Endothelial cell (in vitro differentiated cells): ENCODE data around the gene EFCAB11. TPM values are rescaled to one million over a fixed set of nuclear protein-coding genes. Genes with fewer than 3 reads are reported as not detected.
A peak's percentile ranks its signal among the peaks of the same experiment; 100 is the strongest.

Source experiments
- DNase-seq: peaks from one replicate; pipeline ENCODE4 v3.0.0; 2021; ENCODE audit warnings: low spot score
- H3K27ac Mint-ChIP-seq: one replicate; pipeline ENCODE4 v1.8.0; 2021; ENCODE audit warnings: mixed read lengths, inconsistent platforms; ENCODE audit not compliant: unreplicated experiment
- H3K27me3 Mint-ChIP-seq: one replicate; pipeline ENCODE4 v1.8.0; 2021; ENCODE audit warnings: mild to moderate bottlenecking, moderate library complexity, mixed read lengths, inconsistent platforms; ENCODE audit not compliant: unreplicated experiment
- H3K36me3 Mint-ChIP-seq: one replicate; pipeline ENCODE4 v1.8.0; 2021; ENCODE audit warnings: mild to moderate bottlenecking, low read depth, mixed read lengths, inconsistent platforms; ENCODE audit not compliant: unreplicated experiment
- H3K4me1 Mint-ChIP-seq: one replicate; pipeline ENCODE4 v1.8.0; 2021; ENCODE audit warnings: mild to moderate bottlenecking, mixed read lengths, inconsistent platforms; ENCODE audit not compliant: unreplicated experiment
- H3K4me3 Mint-ChIP-seq: one replicate; pipeline ENCODE4 v1.8.0; 2021; ENCODE audit warnings: mild to moderate bottlenecking, mixed read lengths, inconsistent platforms; ENCODE audit not compliant: unreplicated experiment
- H3K9me3 Mint-ChIP-seq: one replicate; pipeline ENCODE4 v1.8.0; 2021; ENCODE audit warnings: mixed read lengths, inconsistent platforms; ENCODE audit not compliant: unreplicated experiment
- long read RNA-seq: library from polyadenylated mRNA; unstranded; transcript quantifications from one replicate; pipeline ENCODE4 v2.0.0, GENCODE V29; 2020; ENCODE audit not compliant: unreplicated experiment
- total RNA-seq: library from RNA; stranded (reverse); fragmentation: NEBNext Ultra II Directional; extraction: Animal tissue kit (Norgen Biotek cat#: 25700); gene quantifications from one replicate; pipeline ENCODE4 v1.2.1, GENCODE V29; 2021; ENCODE audit not compliant: unreplicated experiment
- TF ChIP-seq, protein P1 (sequence below): fragments of 200-600 bp; sonication (generic); IDR thresholded peaks from one replicate; pipeline ENCODE4 v1.5.0; 2021; ENCODE audit warnings: antibody characterized with exemption; ENCODE audit not compliant: unreplicated experiment

The EFCAB11 gene
- total RNA-seq: 15.2 TPM
- long read RNA-seq, partial matches to known transcripts: 0 of 5 reads
- long read RNA-seq, other reads (novel, unspliced or antisense): 0 of 5 reads

GRCh38 chr14:89954070-89955021, at the start of gene EFCAB11:
TSS of gene EFCAB11 (minus strand) at chr14:89954730. CDS start at chr14:89954660, 70 bp downstream.
- H3K4me1 Mint-ChIP-seq: peaks cover 44% of the 10 kb centered on the region
- H3K36me3 Mint-ChIP-seq: peaks cover 32% of the 10 kb centered on the region
- H3K9me3 Mint-ChIP-seq: no peaks in the 10 kb centered on the region
- peak; percentile 92 for DNase-seq
- peaks cover 11% of the 10 kb centered on the region for H3K27me3 Mint-ChIP-seq
- peak within 1 kb of the TSS; percentile 99 for H3K27ac Mint-ChIP-seq
- TF ChIP-seq, protein P1, sequence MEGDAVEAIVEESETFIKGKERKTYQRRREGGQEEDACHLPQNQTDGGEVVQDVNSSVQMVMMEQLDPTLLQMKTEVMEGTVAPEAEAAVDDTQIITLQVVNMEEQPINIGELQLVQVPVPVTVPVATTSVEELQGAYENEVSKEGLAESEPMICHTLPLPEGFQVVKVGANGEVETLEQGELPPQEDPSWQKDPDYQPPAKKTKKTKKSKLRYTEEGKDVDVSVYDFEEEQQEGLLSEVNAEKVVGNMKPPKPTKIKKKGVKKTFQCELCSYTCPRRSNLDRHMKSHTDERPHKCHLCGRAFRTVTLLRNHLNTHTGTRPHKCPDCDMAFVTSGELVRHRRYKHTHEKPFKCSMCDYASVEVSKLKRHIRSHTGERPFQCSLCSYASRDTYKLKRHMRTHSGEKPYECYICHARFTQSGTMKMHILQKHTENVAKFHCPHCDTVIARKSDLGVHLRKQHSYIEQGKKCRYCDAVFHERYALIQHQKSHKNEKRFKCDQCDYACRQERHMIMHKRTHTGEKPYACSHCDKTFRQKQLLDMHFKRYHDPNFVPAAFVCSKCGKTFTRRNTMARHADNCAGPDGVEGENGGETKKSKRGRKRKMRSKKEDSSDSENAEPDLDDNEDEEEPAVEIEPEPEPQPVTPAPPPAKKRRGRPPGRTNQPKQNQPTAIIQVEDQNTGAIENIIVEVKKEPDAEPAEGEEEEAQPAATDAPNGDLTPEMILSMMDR: peak; percentile 38
- peak within 1 kb of the TSS; percentile 97 for H3K4me3 Mint-ChIP-seq

- H3K9me3 Mint-ChIP-seq: no peaks in the 10 kb centered on the region
- H3K36me3 Mint-ChIP-seq: no peaks in the 10 kb centered on the region
- H3K4me3 Mint-ChIP-seq: no peak overlapping the region
- DNase-seq: no peak
- no peak overlapping the region for H3K27ac Mint-ChIP-seq
- H3K27me3 Mint-ChIP-seq: no peaks in the 10 kb centered on the region
- TF ChIP-seq, protein P1: no peak
- no peaks in the 10 kb centered on the region for H3K4me1 Mint-ChIP-seq
These were observed 49.2 kb upstream of the EFCAB11 start for GRCh38 chr14:90003526-90004307.

GRCh38 chr14:90000935-90001334, 46.4 kb upstream of the EFCAB11 start:
- H3K27me3 Mint-ChIP-seq: no peaks in the 10 kb centered on the region
- no peak for DNase-seq
- TF ChIP-seq, protein P1: no peak
- H3K9me3 Mint-ChIP-seq: no peaks in the 10 kb centered on the region
- H3K4me3 Mint-ChIP-seq: no peak overlapping the region
- no peak overlapping the region for H3K27ac Mint-ChIP-seq
- no peaks in the 10 kb centered on the region for H3K4me1 Mint-ChIP-seq
- H3K36me3 Mint-ChIP-seq: no peaks in the 10 kb centered on the region

DNA sequence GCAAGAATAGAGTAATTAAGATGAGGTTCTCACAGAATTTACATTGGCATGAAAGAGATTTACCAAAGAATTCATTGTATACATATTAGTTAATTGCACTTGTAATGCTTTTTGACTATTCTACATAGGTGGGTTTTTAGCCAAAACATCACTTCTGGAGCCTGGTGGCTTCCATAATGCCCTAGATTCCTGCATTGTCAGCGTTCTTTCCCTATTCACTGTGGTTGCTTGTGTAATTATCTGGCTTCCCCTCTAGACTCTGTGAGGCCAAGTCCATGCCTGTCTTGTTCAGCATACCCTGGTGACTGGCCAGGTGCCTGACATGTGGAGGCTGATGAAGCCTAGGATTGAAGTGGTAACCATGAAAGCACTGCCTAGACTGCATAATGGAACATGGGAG, 42.4 kb upstream of the EFCAB11 start:
- peaks cover 16% of the 10 kb centered on the region for H3K36me3 Mint-ChIP-seq
- H3K27me3 Mint-ChIP-seq: no peaks in the 10 kb centered on the region
- no peak overlapping the region for H3K27ac Mint-ChIP-seq
- no peak overlapping the region for H3K4me3 Mint-ChIP-seq
- DNase-seq: no peak
- no peaks in the 10 kb centered on the region for H3K9me3 Mint-ChIP-seq
- no peaks in the 10 kb centered on the region for H3K4me1 Mint-ChIP-seq
- TF ChIP-seq, protein P1: no peak
